Tibial nerve (tissue), 3 donors: Measurements from ENCODE around the gene SREBF2.

Source experiments
- CTCF ChIP-seq, 5 experiments: fragments of 200-600 bp in 3 of 5; fragments of 450-650 bp in 2 of 5; sonication (generic) in 3 of 5; IDR thresholded peaks; one replicate each; pipeline ENCODE4 v1.5.1; 2016 to 2019; ENCODE audit warnings: antibody characterized with exemption in 5 of 5, mild to moderate bottlenecking in 3 of 5, moderate library complexity in 2 of 5
- POLR2A ChIP-seq, 2 donors: fragments of 450-650 bp; IDR thresholded peaks; one replicate each; pipeline ENCODE4 v1.6.1; 2017; ENCODE audit warnings: antibody characterized with exemption in 2 of 2, mild to moderate bottlenecking in 2 of 2, moderate library complexity in 2 of 2

- TF ChIP-seq CTCF (IDR thresholded peaks at IDR 0.05) (no peak), POLR2A (IDR thresholded peaks at IDR 0.05) (no peak)
Observed at GRCh38 chr22:41834005-41834944, 1.4 kb downstream of the SREBF2 start.
